Large intestine (tissue), 3 donors: Measurements from ENCODE around the gene SIK3. TPM values are rescaled to one million over a fixed set of nuclear protein-coding genes. Genes with fewer than 3 reads are reported as not detected.
"Not testable (repeated sequence)": the region's sequence is repeated elsewhere in the genome, so short reads cannot be mapped to it uniquely, and the experiment has no call there.

Experiments
- DNase-seq, 2 donors: peaks; one replicate each; pipeline versions ENCODE4 v3.0.0 to v3.0.0-alpha.2; 2013
- H3K27ac ChIP-seq: one replicate; pipeline ENCODE4 v1.5.1; 2013; ENCODE audit warnings: low read length
- H3K27me3 ChIP-seq: 2 replicates; pipeline ENCODE4 v1.6.1; 2013; ENCODE audit warnings: low read length; ENCODE audit not compliant: control insufficient read depth, insufficient read depth
- H3K36me3 ChIP-seq: 2 replicates; pipeline ENCODE4 v1.6.1; 2013; ENCODE audit warnings: low read length; ENCODE audit not compliant: control insufficient read depth, insufficient read depth
- H3K4me1 ChIP-seq: one replicate; pipeline ENCODE4 v1.6.1; 2013; ENCODE audit warnings: low read length; ENCODE audit not compliant: control insufficient read depth, insufficient read depth
- H3K4me3 ChIP-seq: one replicate; pipeline ENCODE4 v1.5.1; 2013; ENCODE audit warnings: low read length
- H3K9me3 ChIP-seq: one replicate; pipeline ENCODE4 v1.6.1; 2013; ENCODE audit warnings: mild to moderate bottlenecking, low read depth, low read length, moderate library complexity; ENCODE audit not compliant: control insufficient read depth
- WGBS: methylation state at CpG from one replicate; pipeline ENCODE4 v1.1.5; 2013; ENCODE audit warnings: low lambda C conversion rate; ENCODE audit not compliant: insufficient coverage; 5-methylcytosine and 5-hydroxymethylcytosine counted together
- polyA plus RNA-seq: library from polyadenylated mRNA; unstranded; fragments of 120-200 nt; gene quantifications from one replicate; pipeline ENCODE4 v1.2.1, GENCODE V29; 2013

Gene SIK3
- polyA plus RNA-seq, 1 donor = 34.6 TPM

GRCh38 chr11:116804001-116804400 is 294.2 kb downstream of the SIK3 start:
- no CpG with 5 or more reads among the region's 3 CpGs for WGBS
- DNase-seq = no peak

DNA sequence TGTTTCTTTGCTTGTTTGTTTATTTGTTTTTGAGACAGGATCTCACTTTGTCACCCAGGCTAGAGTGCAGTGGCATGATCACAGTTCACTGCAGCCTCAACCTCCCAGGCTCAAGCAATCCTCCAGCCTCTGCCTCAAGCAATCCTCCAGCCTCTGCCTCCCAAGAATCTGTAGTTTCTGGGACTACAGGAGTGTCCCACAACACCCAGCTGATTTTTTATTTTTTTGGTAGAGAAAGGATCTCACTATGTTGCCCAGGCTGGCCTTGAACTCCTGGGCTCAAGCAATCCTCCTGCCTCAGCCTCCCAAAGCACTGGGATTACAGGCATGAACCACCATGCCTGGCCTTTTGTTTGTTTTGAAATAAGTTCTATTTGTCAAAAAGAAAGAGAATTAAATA is 296.6 kb downstream of the SIK3 start:
- not testable (repeated sequence) for H3K9me3 ChIP-seq, DNase-seq

More at GRCh38 chr11:116804001-116804400, 294.2 kb downstream of the SIK3 start:
- Histone ChIP-seq H3K4me1 (peaks cover 26% of the 10 kb centered on the region), H3K4me3 (no peak overlapping the region), H3K36me3 (no peaks in the 10 kb centered on the region), H3K9me3 (no peaks in the 10 kb centered on the region), H3K27me3 (no peaks in the 10 kb centered on the region), H3K27ac (no peak overlapping the region)

DNA sequence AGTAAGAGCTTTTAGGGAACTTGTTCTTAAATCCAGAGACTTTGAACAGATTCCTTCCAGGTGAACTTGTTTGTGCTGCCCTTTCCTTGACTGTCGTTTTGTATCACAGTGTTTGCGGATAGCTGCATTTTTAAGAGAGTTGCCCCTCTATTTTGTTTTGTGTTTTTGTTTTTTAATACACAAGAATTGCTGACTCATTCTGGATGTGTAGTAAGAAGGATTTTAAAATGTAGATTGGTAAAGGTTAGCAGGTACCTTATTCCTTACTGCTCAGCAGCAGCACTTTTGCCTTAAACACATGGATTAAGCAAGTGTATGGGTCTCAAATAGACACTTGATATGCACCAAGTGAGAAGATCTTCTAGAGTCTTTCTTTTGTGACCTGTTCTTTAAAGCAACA is 297.6 kb downstream of the SIK3 start:
- no peaks in the 10 kb centered on the region for H3K27me3 ChIP-seq
- no peaks in the 10 kb centered on the region for H3K4me1 ChIP-seq
- H3K36me3 ChIP-seq = no peaks in the 10 kb centered on the region
- H3K9me3 ChIP-seq = no peaks in the 10 kb centered on the region
- no peak overlapping the region for H3K27ac ChIP-seq
- H3K4me3 ChIP-seq = no peak overlapping the region
- WGBS = no CpG with 5 or more reads among the region's 2 CpGs
- no peak for DNase-seq

More for the DNA sequence above, 296.6 kb downstream of the SIK3 start:
- not testable (repeated sequence) for H3K36me3 ChIP-seq, H3K27me3 ChIP-seq, H3K4me1 ChIP-seq, H3K4me3 ChIP-seq, H3K27ac ChIP-seq

DNA sequence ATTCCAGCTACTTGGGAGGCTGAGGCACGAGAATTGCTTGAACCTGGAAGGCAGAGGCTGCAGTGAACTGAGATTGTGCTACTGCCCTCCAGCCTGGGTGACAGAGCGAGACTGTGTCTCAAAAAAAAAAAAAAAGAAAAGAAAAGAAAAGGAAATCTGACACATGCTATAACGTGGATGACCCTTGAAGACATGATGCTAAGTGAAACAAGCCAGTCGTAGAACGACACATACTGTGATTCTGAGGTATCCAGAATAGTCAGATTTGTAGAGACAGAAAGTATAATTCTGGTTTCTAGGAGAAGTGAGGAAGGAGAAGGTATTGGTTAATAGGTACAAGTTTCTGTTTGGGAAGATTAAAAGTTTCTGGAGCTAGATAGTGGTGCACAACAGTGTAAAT is 299.9 kb downstream of the SIK3 start:
- WGBS = 100% methylated on average over 1 of the region's 5 CpGs
- H3K36me3 ChIP-seq = no peaks in the 10 kb centered on the region

DNA sequence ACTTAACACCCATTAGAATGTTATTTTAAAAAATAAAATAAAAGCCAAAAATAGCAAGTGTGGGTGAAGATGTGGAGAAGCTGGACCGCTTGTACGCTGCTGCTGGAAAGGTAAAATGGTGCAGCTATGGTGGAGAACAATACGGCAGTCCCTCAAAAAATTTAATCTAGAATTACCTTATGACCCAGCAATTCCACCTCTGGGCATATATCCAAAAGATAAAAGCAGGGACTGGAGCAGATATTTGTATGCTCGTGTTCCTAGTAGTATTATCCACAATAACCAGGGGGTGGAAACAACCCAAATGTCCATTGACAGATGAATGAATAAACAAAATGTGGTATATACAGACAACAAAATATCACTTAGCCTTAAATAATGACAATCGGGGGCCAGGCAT is 300.4 kb downstream of the SIK3 start:
- H3K27me3 ChIP-seq = no peaks in the 10 kb centered on the region
- DNase-seq = no peak
- no peak overlapping the region for H3K27ac ChIP-seq
- no peaks in the 10 kb centered on the region for H3K4me1 ChIP-seq
- no peaks in the 10 kb centered on the region for H3K36me3 ChIP-seq
- H3K9me3 ChIP-seq = no peaks in the 10 kb centered on the region
- WGBS = 70% methylated on average over 4 of the region's 5 CpGs
- no peak overlapping the region for H3K4me3 ChIP-seq

More for the DNA sequence above, 299.9 kb downstream of the SIK3 start:
- Histone ChIP-seq H3K27me3 (no peaks in the 10 kb centered on the region), H3K9me3 (no peaks in the 10 kb centered on the region), H3K4me1 (no peaks in the 10 kb centered on the region), H3K4me3 (no peak overlapping the region), H3K27ac (no peak overlapping the region)
- DNase-seq = no peak

DNA sequence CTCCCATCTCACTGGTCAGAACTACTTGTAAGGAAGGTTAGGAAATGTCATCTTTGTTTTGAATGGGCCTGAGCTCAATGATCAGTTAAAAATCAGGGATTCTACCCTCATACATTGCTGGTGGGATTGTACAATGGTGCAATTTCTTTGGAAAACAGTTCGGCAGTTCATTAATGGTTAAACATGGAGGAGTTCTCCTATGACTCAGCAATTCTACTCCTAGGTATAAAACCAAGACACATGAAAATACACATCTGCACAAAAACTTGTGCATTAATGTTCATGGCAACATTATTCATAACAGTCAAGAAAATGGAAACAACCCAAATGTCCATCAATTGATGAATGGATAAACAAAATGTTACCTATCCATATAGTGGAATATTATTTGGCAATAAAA is 301.7 kb downstream of the SIK3 start:
- Histone ChIP-seq H3K27me3 (no peaks in the 10 kb centered on the region), H3K27ac (no peak overlapping the region), H3K9me3 (no peaks in the 10 kb centered on the region), H3K36me3 (no peaks in the 10 kb centered on the region), H3K4me3 (no peak overlapping the region), H3K4me1 (peaks cover 12% of the 10 kb centered on the region)
- DNase-seq = no peak
- 80% methylated on average over 1 of the region's 1 CpG for WGBS

- DNase-seq = no peak
- no peaks in the 10 kb centered on the region for H3K27me3 ChIP-seq
- H3K4me1 ChIP-seq = peaks cover 21% of the 10 kb centered on the region
- H3K36me3 ChIP-seq = no peaks in the 10 kb centered on the region
- H3K4me3 ChIP-seq = no peak overlapping the region
- WGBS = no CpG with 5 or more reads among the region's 2 CpGs
- H3K27ac ChIP-seq = no peak overlapping the region
- H3K9me3 ChIP-seq = no peaks in the 10 kb centered on the region
These were observed 303.4 kb downstream of the SIK3 start for GRCh38 chr11:116794851-116795250.

GRCh38 chr11:116793772-116794097 is 304.5 kb downstream of the SIK3 start:
- WGBS = no CpG with 5 or more reads among the region's 1 CpG
- no peak for DNase-seq

More at GRCh38 chr11:116793772-116794097, 304.5 kb downstream of the SIK3 start:
- Histone ChIP-seq H3K27me3 (no peaks in the 10 kb centered on the region), H3K27ac (no peak overlapping the region), H3K4me3 (no peak overlapping the region), H3K9me3 (no peaks in the 10 kb centered on the region), H3K36me3 (no peaks in the 10 kb centered on the region), H3K4me1 (peaks cover 25% of the 10 kb centered on the region)

Other genes with a start within 250 kb of the SIK3 start
- 47.9 TPM for gene PAFAH1B2, start 45.9 kb upstream of the SIK3 start, polyA plus RNA-seq
- gene SIDT2, start 80.3 kb upstream of the SIK3 start, polyA plus RNA-seq = 94.9 TPM
- gene TAGLN, start 100.9 kb upstream of the SIK3 start, polyA plus RNA-seq = 806 TPM
- gene PCSK7, start 133.6 kb upstream of the SIK3 start, polyA plus RNA-seq = 27.8 TPM
- 20.2 TPM for gene RNF214, start 134.2 kb upstream of the SIK3 start, polyA plus RNA-seq
- 14.9 TPM for gene BACE1-AS, start 192.9 kb upstream of the SIK3 start, polyA plus RNA-seq
- gene BACE1, start 217.8 kb upstream of the SIK3 start, polyA plus RNA-seq = 37.1 TPM
- 31.0 TPM for gene CEP164, start 229.4 kb upstream of the SIK3 start, polyA plus RNA-seq